Suprapubic skin (tissue), 4 donors: ENCODE data around the gene GAST. TPM values are rescaled to one million over a fixed set of nuclear protein-coding genes. Genes with fewer than 3 reads are reported as not detected.

Experiments used
- DNase-seq, 2 donors: peaks; one replicate each; pipeline ENCODE4 v3.0.0-alpha.2; 2019; ENCODE audit warnings: low spot score in 2 of 2
- H3K27ac ChIP-seq: fragments of 200-600 bp; sonication (generic); one replicate; pipeline ENCODE4 v1.5.1; 2019
- H3K27me3 ChIP-seq: fragments of 200-600 bp; sonication (generic); one replicate; pipeline ENCODE4 v1.5.1; 2019
- H3K36me3 ChIP-seq: fragments of 200-600 bp; sonication (generic); one replicate; pipeline ENCODE4 v1.5.1; 2019
- H3K4me1 ChIP-seq: fragments of 200-600 bp; sonication (generic); one replicate; pipeline ENCODE4 v1.5.1; 2019
- H3K4me3 ChIP-seq: fragments of 200-600 bp; sonication (generic); one replicate; pipeline ENCODE4 v1.5.1; 2019; ENCODE audit warnings: mild to moderate bottlenecking
- H3K9me3 ChIP-seq: fragments of 200-600 bp; sonication (generic); one replicate; pipeline ENCODE4 v1.5.1; 2019
- EP300 ChIP-seq: sonication (generic); formaldehyde crosslinking; IDR thresholded peaks from one replicate; pipeline ENCODE4 v1.6.1; 2017; ENCODE audit warnings: antibody characterized with exemption
- POLR2A ChIP-seq, 2 donors: fragments of 450-650 bp; IDR thresholded peaks; one replicate each; pipeline ENCODE4 v1.6.1; 2017; ENCODE audit warnings: antibody characterized with exemption in 2 of 2, mild to moderate bottlenecking in 2 of 2, moderate library complexity in 2 of 2
- POLR2AphosphoS5 ChIP-seq, 3 donors: sonication (generic); formaldehyde crosslinking; IDR thresholded peaks; one replicate each; pipeline ENCODE4 v1.6.1; 2017; ENCODE audit warnings: antibody characterized with exemption in 3 of 3
- WGBS: methylation state at CpG from one replicate; pipeline ENCODE4 v1.1.5; 2018; 5-methylcytosine and 5-hydroxymethylcytosine counted together
- total RNA-seq, 4 donors: library from RNA; depleted of rRNA; stranded (reverse); fragments of >200 nt; gene quantifications; one replicate each; pipeline ENCODE4 v1.1.0, GENCODE V29; 2016
- TF ChIP-seq, protein P1 (sequence below), 2 donors: fragments of 200-600 bp in 1 of 2; fragments of 450-650 bp in 1 of 2; sonication (generic) in 1 of 2; IDR thresholded peaks; one replicate each; pipeline ENCODE4 v1.5.1; 2016 to 2019; ENCODE audit warnings: antibody characterized with exemption in 2 of 2, mild to moderate bottlenecking in 1 of 2, moderate library complexity in 1 of 2

The GAST gene
- total RNA-seq, 4 donors from 2014 or later = not detected

DNA sequence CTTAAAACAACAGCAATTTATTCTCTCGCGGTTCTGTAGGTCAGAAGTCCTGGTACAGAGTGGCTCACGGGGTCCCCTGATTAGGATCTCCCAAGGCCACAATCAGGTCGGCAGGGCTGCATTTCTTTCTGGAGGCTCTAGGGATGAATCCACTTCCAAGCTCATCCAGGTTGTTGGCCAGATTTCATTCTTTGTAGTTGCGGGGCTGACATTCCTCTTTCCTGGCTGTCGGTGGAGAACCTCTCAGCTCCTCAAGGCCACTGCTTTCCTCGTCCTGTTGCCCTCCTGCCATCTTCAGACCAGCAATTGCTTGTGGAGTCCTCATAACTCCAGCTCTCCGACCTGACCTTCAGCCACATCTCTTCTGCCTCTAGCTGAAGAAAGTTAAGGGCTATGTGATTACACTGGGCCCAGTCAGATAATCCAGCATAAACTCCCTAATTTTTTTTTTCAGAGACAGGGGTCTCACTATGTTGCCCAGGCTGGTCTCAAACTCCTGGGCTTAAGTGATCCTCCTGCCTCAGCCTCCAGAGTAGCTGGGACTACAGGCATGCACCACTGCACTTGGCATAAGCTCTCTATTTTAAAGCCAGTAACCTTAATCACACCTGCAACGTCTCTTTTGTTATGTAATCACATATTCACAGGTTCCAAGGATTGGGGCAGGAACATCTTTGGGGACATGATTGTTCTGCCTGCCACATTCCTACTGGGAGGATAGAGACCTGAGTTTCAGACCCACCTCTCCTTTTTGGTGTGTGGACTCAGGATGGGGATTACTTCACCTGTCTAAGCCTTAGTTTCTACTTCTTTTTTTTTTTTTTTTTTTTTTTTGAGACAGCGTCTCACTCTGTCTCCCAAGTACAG is 4.1 kb upstream of the GAST start:
- WGBS = 85% methylated on average over 10 of the region's 10 CpGs

DNA sequence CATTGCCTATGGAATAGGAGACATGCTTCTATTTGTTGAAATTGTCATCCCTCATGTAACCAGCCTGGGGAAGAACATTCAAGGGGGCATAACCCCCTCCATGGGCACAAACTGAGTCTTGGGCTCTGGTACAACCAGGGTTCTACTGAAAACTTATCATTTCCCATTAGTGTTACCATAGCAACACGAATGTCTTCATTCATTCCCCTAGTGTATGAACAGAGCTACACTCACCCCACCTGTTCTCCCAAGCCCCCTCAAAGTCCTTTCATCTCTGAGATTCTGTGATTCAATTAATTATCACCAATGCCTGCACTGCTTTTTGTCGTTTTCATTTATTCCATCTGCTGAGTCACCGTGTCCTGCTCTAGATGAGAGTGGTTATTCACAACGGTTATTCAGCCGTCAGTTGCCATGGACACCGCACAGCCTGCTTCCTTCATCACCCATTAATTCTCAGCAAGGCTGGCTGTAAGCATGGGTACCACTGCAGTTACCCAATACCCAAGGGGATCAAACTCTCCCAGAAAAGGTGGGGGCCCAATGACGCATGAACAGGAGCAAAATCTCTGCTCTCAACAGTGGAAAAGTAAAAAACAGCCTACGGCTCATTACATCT is 1.6 kb upstream of the GAST start:
- no peak for DNase-seq
- Histone ChIP-seq H3K4me1 (no peaks in the 10 kb centered on the region), H3K36me3 (no peaks in the 10 kb centered on the region), H3K4me3 (no peak overlapping the region), H3K9me3 (no peaks in the 10 kb centered on the region), H3K27me3 (peaks cover 3% of the 10 kb centered on the region), H3K27ac (no peak overlapping the region)
- 53% methylated on average over 8 of the region's 8 CpGs for WGBS
- TF ChIP-seq POLR2A (IDR thresholded peaks at IDR 0.05) = no peak
- TF ChIP-seq, protein P1, sequence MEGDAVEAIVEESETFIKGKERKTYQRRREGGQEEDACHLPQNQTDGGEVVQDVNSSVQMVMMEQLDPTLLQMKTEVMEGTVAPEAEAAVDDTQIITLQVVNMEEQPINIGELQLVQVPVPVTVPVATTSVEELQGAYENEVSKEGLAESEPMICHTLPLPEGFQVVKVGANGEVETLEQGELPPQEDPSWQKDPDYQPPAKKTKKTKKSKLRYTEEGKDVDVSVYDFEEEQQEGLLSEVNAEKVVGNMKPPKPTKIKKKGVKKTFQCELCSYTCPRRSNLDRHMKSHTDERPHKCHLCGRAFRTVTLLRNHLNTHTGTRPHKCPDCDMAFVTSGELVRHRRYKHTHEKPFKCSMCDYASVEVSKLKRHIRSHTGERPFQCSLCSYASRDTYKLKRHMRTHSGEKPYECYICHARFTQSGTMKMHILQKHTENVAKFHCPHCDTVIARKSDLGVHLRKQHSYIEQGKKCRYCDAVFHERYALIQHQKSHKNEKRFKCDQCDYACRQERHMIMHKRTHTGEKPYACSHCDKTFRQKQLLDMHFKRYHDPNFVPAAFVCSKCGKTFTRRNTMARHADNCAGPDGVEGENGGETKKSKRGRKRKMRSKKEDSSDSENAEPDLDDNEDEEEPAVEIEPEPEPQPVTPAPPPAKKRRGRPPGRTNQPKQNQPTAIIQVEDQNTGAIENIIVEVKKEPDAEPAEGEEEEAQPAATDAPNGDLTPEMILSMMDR (IDR thresholded peaks at IDR 0.05) = no peak
- no peak for TF ChIP-seq EP300
- no peak for TF ChIP-seq POLR2AphosphoS5 (IDR thresholded peaks at IDR 0.05)

More for the DNA sequence above, 4.1 kb upstream of the GAST start:
- Histone ChIP-seq H3K4me3 (no peak overlapping the region), H3K9me3 (no peaks in the 10 kb centered on the region), H3K27ac (no peak overlapping the region), H3K27me3 (peaks cover 3% of the 10 kb centered on the region), H3K4me1 (no peaks in the 10 kb centered on the region), H3K36me3 (no peaks in the 10 kb centered on the region)
- DNase-seq = no peak
- TF ChIP-seq POLR2A (IDR thresholded peaks at IDR 0.05) = no peak

DNA sequence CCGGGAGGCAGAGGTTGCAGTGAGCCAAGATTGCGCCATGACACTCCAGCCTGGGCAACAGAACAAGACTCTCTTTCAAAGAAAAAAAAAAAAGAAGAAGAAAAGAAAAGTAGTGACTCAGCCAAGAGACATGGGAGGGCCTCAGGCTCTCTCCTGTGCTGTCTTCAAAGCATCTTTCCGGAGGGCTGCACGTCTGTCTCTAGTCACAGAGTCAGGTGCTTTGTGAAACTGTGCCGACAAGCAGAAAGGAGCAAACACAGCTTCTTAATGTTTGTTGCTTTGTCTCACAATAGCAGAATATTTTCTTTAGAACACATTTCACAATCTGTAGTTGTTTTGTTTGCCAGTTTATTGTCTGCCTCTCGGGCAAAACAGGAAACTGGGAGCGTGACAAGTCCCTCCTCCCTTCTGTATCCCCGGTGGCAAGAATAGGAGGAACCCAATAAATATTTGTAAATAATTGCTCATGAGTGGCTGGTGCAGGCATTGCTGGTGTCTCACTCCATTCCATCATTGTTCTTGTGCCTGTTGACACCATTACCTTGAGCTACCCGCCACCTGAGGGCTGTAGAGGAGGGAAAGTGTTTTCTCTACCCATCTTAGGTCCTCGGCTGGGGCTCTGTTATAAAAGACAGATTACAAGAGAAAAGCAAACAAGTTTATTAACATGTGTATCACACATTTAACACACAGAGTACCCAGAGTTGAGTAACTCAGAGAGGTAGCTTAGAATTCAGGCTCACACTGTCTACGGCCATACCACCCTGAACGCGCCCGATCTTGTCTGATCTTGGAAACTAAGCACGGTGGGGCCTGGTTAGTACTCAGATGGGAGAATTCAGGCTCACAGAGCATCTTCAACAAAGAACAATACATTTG is 5.5 kb downstream of the GAST start:
- Histone ChIP-seq H3K27me3 (no peaks in the 10 kb centered on the region), H3K27ac (peak overlapping the region; percentile 53), H3K9me3 (no peaks in the 10 kb centered on the region), H3K36me3 (no peaks in the 10 kb centered on the region), H3K4me1 (peaks cover 19% of the 10 kb centered on the region), H3K4me3 (no peak overlapping the region)
- WGBS = 41% methylated on average over 15 of the region's 15 CpGs
- TF ChIP-seq POLR2AphosphoS5 (IDR thresholded peaks at IDR 0.05) (no peak), POLR2A (IDR thresholded peaks at IDR 0.05) (no peak), EP300 (no peak)
- TF ChIP-seq, protein P1 (IDR thresholded peaks at IDR 0.05) = no peak
- no peak for DNase-seq

DNA sequence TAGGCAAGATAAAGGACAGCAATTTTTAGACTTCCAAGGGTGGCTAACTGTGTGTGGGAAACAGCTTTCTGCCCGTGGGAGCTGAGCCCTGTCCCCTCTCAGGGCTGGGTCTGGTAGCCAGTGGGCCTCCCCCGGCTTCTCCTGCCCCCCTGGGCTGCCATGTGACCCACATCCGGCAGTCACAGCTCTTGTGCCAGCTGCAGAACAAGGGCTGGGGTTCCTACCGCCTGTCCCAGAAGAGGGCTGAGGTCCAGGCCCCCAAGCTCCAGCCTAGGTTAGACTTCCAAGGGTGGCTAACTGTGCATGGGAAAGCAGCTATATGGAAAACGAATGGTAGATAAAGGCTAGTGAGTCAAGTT is 6.1 kb downstream of the GAST start:
- Histone ChIP-seq H3K9me3 (no peaks in the 10 kb centered on the region), H3K4me3 (no peak overlapping the region), H3K36me3 (no peaks in the 10 kb centered on the region), H3K4me1 (peaks cover 19% of the 10 kb centered on the region), H3K27me3 (no peaks in the 10 kb centered on the region), H3K27ac (peak overlapping the region; percentile 53)
- 30% methylated on average over 3 of the region's 5 CpGs for WGBS
- DNase-seq = no peak
- TF ChIP-seq POLR2A (IDR thresholded peaks at IDR 0.05) (no peak), EP300 (no peak), POLR2AphosphoS5 (IDR thresholded peaks at IDR 0.05) (no peak)
- TF ChIP-seq, protein P1 (IDR thresholded peaks at IDR 0.05) = no peak

DNA sequence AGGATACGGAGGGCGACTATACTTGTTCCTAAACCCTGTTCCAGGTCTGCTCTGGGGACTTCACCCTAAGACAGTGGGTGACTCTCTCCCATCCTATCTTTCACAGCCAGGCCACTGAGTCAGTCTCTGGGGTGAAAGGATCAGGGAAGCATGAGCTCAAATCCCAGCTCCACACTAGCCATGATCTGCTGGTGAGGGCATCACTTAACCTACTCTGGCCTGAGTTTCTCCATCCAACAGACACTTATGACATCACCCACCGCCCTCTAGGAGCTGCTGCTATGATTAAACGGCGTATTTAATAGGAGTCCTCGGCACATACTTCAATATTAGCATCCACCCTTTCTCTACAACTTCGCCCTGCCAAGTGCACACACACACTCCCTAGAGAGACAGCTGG is 10.1 kb downstream of the GAST start:
- no peak for DNase-seq
- H3K27me3 ChIP-seq = no peaks in the 10 kb centered on the region
- TF ChIP-seq, protein P1 (IDR thresholded peaks at IDR 0.05) = no peak
- TF ChIP-seq POLR2A (IDR thresholded peaks at IDR 0.05) (no peak), EP300 (no peak), POLR2AphosphoS5 (IDR thresholded peaks at IDR 0.05) (no peak)
- H3K4me1 ChIP-seq = peaks cover 13% of the 10 kb centered on the region
- no peak overlapping the region for H3K4me3 ChIP-seq
- no peak overlapping the region for H3K27ac ChIP-seq
- H3K9me3 ChIP-seq = no peaks in the 10 kb centered on the region
- 82% methylated on average over 7 of the region's 7 CpGs for WGBS
- H3K36me3 ChIP-seq = no peaks in the 10 kb centered on the region
